OCI-LY3 (cell line): ENCODE measurements around the gene ZCCHC9.

Experiments
- EZH2phosphoT487 ChIP-seq: fragments of 200-600 bp; shearing (Covaris generic); IDR thresholded peaks from 2 replicates; pipeline ENCODE4 v1.6.1; 2018; ENCODE audit warnings: antibody characterized with exemption, mixed run types, low read depth
- TF ChIP-seq, protein P1 (sequence below): fragments of 200-600, 300-600 bp; sonication (generic); IDR thresholded peaks from 2 replicates; pipeline ENCODE4 v1.5.1; 2014; ENCODE audit warnings: antibody characterized with exemption, low read length, low read depth

DNA sequence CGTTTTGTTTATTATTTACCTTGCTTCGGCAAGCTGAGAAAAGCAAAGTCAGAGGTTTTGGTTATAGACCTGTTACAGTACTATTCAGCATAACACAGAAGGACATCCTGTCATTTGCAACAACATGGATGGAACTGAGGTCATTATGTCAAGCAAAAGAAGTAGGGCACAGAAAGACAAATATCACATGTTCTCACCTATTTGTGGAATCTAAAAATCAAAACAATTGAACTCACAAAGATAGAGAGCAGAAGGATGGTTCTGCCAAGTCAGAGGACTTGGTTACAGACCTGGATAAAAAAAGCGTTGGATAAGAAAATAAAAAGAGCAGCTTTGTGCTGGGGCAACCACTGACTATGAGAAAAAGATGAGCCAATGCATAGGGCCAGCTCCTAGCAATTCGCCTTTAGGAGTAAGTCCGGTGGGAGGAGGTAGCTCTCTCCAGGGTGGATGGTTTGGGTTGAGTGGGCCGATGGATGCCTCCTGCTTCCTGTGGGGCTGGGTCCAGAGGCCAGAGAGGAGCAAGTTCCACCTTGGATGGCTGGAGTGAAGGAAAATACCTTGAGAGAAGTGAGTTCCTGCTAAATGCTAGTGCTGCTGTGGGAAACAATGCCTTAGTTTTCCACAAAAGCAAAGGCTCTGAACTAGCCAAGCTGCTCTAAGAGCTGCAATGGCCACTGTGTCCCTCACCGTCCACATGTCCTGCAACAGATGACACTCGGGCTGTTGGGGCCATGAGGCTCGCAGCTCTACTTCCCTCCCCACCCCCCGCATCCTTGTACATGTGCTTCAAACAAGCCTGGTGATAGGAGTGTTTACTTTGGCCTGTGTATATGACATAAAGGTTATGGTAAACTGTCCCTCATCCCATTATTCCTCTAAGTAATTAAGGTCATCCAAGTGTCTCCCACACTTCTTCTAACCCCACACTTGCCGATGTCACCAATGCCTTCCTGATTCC lies 54.2 kb downstream of the ZCCHC9 start:
- TF ChIP-seq, protein P1, sequence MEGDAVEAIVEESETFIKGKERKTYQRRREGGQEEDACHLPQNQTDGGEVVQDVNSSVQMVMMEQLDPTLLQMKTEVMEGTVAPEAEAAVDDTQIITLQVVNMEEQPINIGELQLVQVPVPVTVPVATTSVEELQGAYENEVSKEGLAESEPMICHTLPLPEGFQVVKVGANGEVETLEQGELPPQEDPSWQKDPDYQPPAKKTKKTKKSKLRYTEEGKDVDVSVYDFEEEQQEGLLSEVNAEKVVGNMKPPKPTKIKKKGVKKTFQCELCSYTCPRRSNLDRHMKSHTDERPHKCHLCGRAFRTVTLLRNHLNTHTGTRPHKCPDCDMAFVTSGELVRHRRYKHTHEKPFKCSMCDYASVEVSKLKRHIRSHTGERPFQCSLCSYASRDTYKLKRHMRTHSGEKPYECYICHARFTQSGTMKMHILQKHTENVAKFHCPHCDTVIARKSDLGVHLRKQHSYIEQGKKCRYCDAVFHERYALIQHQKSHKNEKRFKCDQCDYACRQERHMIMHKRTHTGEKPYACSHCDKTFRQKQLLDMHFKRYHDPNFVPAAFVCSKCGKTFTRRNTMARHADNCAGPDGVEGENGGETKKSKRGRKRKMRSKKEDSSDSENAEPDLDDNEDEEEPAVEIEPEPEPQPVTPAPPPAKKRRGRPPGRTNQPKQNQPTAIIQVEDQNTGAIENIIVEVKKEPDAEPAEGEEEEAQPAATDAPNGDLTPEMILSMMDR = no peak
- TF ChIP-seq EZH2phosphoT487 = no peak
